Measurements from ENCODE around the gene STK11.

STK11 gene

DNA sequence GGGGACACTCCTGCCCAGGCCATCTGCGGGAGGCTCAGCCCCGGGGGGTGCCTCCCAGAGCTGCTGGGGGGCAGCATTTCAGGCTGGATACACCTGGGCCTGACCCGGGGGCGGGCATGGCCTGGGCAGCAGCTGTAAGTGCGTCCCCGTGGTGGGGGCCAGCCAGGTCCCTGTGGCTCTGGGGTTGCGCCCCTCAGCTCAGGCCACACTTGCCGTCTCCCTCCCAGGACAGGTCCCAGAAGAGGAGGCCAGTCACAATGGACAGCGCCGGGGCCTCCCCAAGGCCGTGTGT is 20.6 kb downstream of the STK11 start:
- TF ChIP-seq POLR2AphosphoS5 (IDR thresholded peaks at IDR 0.05; ENCODE audit: low read depth) (no peak), GABPA (IDR thresholded peaks at IDR 0.05; ENCODE audit: low read depth) (no peak), SPI1 (IDR thresholded peaks at IDR 0.05; ENCODE audit: borderline replicate concordance, low read depth) (no peak)
- TF ChIP-seq, protein P1, sequence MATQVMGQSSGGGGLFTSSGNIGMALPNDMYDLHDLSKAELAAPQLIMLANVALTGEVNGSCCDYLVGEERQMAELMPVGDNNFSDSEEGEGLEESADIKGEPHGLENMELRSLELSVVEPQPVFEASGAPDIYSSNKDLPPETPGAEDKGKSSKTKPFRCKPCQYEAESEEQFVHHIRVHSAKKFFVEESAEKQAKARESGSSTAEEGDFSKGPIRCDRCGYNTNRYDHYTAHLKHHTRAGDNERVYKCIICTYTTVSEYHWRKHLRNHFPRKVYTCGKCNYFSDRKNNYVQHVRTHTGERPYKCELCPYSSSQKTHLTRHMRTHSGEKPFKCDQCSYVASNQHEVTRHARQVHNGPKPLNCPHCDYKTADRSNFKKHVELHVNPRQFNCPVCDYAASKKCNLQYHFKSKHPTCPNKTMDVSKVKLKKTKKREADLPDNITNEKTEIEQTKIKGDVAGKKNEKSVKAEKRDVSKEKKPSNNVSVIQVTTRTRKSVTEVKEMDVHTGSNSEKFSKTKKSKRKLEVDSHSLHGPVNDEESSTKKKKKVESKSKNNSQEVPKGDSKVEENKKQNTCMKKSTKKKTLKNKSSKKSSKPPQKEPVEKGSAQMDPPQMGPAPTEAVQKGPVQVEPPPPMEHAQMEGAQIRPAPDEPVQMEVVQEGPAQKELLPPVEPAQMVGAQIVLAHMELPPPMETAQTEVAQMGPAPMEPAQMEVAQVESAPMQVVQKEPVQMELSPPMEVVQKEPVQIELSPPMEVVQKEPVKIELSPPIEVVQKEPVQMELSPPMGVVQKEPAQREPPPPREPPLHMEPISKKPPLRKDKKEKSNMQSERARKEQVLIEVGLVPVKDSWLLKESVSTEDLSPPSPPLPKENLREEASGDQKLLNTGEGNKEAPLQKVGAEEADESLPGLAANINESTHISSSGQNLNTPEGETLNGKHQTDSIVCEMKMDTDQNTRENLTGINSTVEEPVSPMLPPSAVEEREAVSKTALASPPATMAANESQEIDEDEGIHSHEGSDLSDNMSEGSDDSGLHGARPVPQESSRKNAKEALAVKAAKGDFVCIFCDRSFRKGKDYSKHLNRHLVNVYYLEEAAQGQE (IDR thresholded peaks at IDR 0.05; ENCODE audit: insufficient replicate concordance, low read depth): no peak
- no peak overlapping the region for H3K4me3 ChIP-seq (replicated peaks; ENCODE audit: insufficient read depth, low read length)
- DNase-seq (ENCODE audit: low read depth in 1 of 2, low spot score in 1 of 2): no peak
- no peaks in the 10 kb centered on the region for H3K27me3 ChIP-seq (ENCODE audit: insufficient read depth, poor library complexity, severe bottlenecking)
- H3K27ac ChIP-seq (replicated peaks): no peak overlapping the region

- TF ChIP-seq GABPA (IDR thresholded peaks at IDR 0.05; ENCODE audit: low read depth) (no peak), SPI1 (IDR thresholded peaks at IDR 0.05; ENCODE audit: borderline replicate concordance, low read depth) (no peak), POLR2AphosphoS5 (IDR thresholded peaks at IDR 0.05; ENCODE audit: low read depth) (no peak)
- TF ChIP-seq, protein P1 (IDR thresholded peaks at IDR 0.05; ENCODE audit: insufficient replicate concordance, low read depth): no peak
- TF ChIP-seq, protein P2, sequence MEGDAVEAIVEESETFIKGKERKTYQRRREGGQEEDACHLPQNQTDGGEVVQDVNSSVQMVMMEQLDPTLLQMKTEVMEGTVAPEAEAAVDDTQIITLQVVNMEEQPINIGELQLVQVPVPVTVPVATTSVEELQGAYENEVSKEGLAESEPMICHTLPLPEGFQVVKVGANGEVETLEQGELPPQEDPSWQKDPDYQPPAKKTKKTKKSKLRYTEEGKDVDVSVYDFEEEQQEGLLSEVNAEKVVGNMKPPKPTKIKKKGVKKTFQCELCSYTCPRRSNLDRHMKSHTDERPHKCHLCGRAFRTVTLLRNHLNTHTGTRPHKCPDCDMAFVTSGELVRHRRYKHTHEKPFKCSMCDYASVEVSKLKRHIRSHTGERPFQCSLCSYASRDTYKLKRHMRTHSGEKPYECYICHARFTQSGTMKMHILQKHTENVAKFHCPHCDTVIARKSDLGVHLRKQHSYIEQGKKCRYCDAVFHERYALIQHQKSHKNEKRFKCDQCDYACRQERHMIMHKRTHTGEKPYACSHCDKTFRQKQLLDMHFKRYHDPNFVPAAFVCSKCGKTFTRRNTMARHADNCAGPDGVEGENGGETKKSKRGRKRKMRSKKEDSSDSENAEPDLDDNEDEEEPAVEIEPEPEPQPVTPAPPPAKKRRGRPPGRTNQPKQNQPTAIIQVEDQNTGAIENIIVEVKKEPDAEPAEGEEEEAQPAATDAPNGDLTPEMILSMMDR (IDR thresholded peaks at IDR 0.05; ENCODE audit: insufficient read depth, low read length): no peak
- no peak overlapping the region for H3K27ac ChIP-seq (replicated peaks)
- no peaks in the 10 kb centered on the region for H3K27me3 ChIP-seq (ENCODE audit: insufficient read depth, poor library complexity, severe bottlenecking)
- DNase-seq (ENCODE audit: low read depth in 1 of 2, low spot score in 1 of 2): no peak
- H3K4me3 ChIP-seq (replicated peaks; ENCODE audit: insufficient read depth, low read length): no peak overlapping the region
Measured at GRCh38 chr19:1226522-1227303, 21.1 kb downstream of the STK11 start.

- no peak for DNase-seq (ENCODE audit: low read depth in 1 of 2, low spot score in 1 of 2)
Measured at GRCh38 chr19:1227304-1228054, 21.9 kb downstream of the STK11 start.

More at GRCh38 chr19:1227304-1228054, 21.9 kb downstream of the STK11 start:
- H3K4me3 ChIP-seq (replicated peaks; ENCODE audit: insufficient read depth, low read length): no peak overlapping the region
- H3K27ac ChIP-seq (replicated peaks): no peak overlapping the region
- no peak for TF ChIP-seq SPI1 (IDR thresholded peaks at IDR 0.05; ENCODE audit: borderline replicate concordance, low read depth)
- TF ChIP-seq, protein P1 (IDR thresholded peaks at IDR 0.05; ENCODE audit: insufficient replicate concordance, low read depth): no peak
- TF ChIP-seq GABPA (IDR thresholded peaks at IDR 0.05; ENCODE audit: low read depth): no peak
- TF ChIP-seq, protein P2 (IDR thresholded peaks at IDR 0.05; ENCODE audit: insufficient read depth, low read length): no peak
- no peak for TF ChIP-seq POLR2AphosphoS5 (IDR thresholded peaks at IDR 0.05; ENCODE audit: low read depth)
- no peaks in the 10 kb centered on the region for H3K27me3 ChIP-seq (ENCODE audit: insufficient read depth, poor library complexity, severe bottlenecking)

All from HL-60 (cell line).